ENCODE measurements around the gene PRKAG1.

DNA sequence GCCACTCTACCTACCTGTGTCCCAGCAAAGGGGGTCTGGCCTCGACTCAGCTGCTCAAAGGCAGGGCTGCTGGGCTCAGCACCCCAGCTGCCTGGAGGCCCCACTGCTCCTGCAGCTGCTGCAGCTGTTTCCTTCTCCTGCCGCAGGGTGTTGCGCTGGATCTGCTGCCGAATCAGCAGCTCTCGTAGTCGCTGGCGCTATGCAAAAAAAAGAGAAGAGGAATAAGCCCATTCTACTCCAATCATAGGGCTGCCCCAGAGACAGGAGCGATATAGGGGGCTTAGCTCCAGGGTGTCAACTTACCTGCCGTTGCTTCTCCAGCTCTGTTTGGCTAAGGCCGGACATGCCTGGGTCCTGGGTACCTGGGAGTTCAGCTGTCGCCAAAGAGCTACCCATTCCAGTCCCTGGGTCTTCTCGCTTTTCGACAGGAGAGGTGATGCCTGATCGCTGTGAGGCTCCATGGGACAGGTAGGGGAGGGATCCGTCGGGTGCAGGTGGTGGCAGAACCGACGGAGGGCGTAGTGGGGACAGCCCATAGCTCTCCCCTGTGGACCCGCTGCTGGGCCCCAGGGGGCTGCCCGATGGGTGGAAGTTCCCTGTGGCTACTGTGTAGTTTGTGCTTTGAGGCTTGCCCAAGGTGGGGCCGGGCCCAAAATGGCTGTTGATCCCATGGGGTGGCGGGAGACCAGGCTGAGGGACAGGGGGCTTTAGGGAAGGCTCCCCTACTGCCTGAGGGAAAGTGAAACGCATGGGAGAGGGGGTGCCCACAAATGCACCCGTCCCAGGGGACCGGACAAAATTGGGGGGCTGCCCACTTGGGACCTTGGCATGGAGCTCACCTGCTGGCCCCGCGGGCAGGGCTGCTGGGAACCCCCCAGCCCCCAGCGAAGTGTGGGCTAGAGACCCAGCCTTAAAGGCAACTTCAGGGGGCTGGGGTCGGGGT, 21.1 kb upstream of the PRKAG1 start:
- TF ChIP-seq CTCF (IDR thresholded peaks at IDR 0.05): no peak
- TF ChIP-seq POLR2A (IDR thresholded peaks at IDR 0.05): no peak

Data from heart left ventricle (tissue), 13 donors.